Activated CD4-positive, CD25-positive, alpha-beta regulatory T cell treated with anti-CD3 and anti-CD28 coated beads, Interleukin-2, amount 50 U/mL, for 24 hours (primary cell): Measurements from ENCODE around the gene SLC5A7.

ENCODE experiments used
- ATAC-seq, 2 donors: fragments of 150-1000 bp; cut with Tn5 transposase; one replicate each; pipeline ENCODE4 v1.10.0; 2021; ENCODE audit warnings: mild to moderate bottlenecking in 1 of 2, moderate library complexity in 1 of 2

SLC5A7 gene

DNA sequence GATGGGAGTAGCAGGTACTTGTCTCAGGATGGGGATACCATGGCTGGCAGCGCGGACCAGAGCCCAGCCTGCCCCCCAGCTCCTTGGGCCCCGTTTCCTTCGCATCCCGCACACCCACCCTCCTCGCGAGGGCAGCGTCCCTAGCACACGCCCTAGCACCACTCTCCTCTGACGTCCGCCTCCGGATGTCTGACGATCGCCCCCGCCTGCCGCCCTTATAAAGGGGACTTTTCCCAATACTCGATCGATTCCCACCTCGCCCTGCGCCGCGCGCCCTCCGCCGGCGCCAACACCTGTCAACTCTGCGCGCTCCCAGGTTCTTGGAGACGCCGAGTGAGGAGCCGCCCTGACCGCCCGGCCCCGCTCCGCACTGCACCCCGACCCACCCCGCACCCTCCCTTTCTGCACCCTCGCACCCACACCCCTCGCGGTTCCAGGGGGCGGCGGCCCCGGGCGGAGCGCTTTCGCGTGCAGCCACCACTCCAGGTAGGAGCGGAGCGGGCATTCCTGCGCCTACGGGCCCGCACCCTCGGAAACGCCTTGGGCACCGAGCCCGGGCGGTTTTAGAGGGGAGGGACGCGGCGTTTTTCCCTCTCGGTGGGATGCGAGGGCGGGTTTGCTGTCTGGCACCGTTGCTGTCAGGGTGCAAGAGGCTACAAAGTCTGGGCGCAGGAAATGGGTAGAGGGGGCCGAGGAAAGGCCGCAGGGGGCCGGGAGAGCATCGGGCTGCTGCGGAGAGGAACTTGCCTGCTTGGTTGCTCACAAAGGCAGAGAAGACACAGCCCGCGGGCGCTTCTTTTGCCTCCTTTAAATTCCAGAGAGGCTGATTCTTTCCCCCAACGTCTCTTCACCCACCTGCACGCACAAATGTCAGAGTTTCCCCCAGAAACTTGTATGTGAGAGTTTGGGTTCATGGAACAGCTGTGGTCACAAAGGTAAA is at the start of gene SLC5A7:
TSS of gene SLC5A7 (plus strand) at position 247 of the 940 bp plus-strand sequence. CDS start 1,632 bp downstream, outside the sequence.
- no peak for ATAC-seq

GRCh38 chr2:107961395-107961794 is 24.9 kb upstream of the SLC5A7 start:
- no peak for ATAC-seq

DNA sequence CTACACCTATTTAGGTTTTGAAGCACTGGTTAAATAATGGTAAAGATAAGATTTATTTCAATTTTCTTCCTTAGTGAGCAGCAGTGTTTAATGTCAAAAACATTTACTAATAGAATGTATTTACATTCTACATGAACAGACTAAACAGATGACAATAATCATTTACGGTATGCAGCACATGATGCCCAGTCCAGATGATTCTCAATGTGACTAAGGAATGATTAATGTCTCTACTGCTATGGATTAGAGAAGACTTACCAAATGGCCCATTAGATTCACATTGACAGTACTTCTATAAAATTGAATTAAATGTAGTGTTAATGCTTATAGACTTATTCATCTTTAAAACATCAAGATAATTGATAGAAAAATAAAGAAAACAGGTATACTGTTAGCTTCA is 22.1 kb upstream of the SLC5A7 start:
- no peak for ATAC-seq

DNA sequence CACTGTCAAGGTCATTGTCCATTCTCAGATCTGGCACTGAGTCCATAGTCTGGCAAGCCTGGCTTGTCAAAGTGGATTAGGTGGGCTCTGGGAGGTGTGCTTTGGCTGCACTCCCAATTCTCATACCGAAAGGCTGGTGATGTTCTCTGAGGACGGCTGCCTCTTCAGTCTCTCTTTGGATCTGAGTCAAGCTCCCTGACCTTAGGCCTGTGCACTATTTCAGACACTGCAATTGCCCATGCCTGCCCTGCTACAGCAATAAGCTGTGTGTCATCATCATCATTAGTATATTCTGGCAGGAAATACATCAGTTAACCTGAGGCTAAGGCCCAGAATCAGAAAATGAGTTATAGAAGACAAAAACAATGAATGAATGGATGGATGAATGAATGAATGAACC is 1.6 kb upstream of the SLC5A7 start:
- no peak for ATAC-seq

DNA sequence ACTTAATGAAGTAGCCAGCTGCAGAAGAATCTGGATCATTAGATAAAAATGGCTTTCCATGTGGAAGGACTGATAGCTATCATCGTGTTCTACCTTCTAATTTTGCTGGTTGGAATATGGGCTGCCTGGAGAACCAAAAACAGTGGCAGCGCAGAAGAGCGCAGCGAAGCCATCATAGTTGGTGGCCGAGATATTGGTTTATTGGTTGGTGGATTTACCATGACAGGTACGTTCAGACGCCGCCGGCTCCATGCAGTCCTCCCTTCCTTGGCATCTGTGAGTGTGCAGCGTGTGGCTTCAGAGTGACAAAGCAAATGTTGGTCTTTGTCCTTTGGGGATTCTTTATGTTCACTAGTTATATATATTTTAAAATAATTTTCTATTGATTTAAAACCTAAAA is 1.8 kb downstream of the SLC5A7 start:
- ATAC-seq: no peak

GRCh38 chr2:107989445-107989844 is 3.1 kb downstream of the SLC5A7 start:
- no peak for ATAC-seq

GRCh38 chr2:107990718-107991117 is 4.4 kb downstream of the SLC5A7 start:
- ATAC-seq: no peak

DNA sequence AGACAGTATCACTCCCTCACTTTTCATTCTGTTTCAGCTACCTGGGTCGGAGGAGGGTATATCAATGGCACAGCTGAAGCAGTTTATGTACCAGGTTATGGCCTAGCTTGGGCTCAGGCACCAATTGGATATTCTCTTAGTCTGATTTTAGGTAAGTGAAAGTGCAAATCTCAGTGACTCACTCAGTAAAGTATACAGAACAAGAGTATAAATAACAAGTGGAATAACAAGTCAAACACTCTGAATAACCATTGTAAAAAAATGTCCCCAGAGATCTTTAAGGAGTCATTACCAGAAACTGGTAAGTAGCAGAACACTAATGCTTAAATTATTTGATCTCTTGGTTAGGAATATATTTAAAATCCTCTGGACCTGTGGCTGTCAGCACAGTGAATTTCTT is 5.7 kb downstream of the SLC5A7 start:
- no peak for ATAC-seq

GRCh38 chr2:107999158-107999557 is 12.8 kb downstream of the SLC5A7 start:
- ATAC-seq: no peak

- no peak for ATAC-seq
Observed at GRCh38 chr2:108010912-108011591, 24.7 kb downstream of the SLC5A7 start.

GRCh38 chr2:108013305-108013704 is 27.0 kb downstream of the SLC5A7 start:
- ATAC-seq: no peak

DNA sequence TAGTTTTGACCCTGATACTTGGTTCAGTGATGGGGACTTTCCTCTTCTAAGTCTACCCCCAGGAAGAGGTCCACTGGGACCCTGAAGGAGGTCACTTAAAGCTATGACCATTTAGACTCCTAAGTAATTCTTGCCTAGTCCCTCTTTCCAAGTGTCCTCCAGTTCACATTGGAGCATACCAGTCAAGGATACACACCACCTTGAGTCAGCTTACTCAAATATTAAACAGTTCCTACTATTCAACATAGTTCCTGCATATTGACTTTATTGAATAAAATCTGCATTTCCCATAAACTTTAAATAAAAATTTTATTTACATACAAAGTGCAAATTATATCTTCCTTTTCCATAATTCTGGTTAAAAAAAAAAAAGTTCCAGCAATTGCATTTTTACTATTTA is 36.3 kb downstream of the SLC5A7 start:
- ATAC-seq: no peak

GRCh38 chr2:108023776-108024175 is 37.5 kb downstream of the SLC5A7 start:
- ATAC-seq: no peak

DNA sequence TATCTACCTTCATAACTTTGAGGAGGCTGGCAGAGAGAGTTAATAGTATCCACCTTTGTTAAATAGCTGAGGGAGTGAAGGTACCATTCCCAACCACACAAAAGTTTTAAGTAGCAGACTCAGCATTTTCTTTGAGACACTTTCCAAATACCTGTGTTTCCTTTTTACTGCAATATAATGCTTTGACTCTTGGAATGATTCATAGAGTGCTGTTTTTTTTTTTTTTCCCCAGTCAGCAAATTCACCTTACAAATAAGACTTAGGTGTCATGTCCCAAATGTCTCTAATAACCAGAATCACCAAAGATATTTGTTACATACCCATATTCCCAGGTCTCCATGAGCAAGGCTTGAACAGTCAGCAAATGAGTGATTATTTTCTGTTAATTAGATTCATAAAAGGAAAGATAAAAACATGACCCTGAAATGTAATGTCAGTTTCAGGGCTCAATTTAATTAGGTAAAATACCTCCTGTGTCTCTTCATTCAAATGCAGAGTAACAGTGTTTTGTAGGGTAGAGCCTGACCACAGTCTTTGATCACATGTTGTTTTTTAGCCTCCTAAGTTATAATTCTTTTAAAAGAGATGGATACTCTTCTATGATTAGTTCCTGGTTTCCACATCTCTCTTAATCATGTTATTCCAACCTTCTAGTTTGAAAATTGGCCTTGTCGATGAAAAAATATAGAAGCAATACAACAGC is 39.9 kb downstream of the SLC5A7 start:
- no peak for ATAC-seq

- ATAC-seq: no peak
Observed at GRCh38 chr2:108029496-108029895, 43.2 kb downstream of the SLC5A7 start.

DNA sequence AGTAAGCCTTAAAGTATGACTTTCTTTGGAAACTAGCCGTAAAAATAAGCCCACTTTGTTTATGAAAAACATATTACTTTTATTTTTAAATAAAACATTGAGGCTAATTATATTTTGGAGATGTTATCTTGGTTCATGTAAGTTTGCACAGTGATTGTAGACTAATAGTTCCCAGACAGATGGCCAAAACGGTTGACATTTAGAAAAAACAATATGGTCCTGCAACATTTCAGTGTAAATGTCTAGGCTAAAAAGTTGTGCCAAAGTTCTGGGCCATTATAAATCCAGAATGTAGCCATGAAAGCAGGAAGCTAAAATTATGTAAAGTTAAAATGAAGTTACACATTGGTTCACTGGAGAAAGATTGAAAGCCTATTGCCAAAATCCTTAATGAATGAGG is 43.6 kb downstream of the SLC5A7 start:
- no peak for ATAC-seq

GRCh38 chr2:108031471-108031941 is 45.2 kb downstream of the SLC5A7 start:
- no peak for ATAC-seq

- ATAC-seq: no peak
Observed at GRCh38 chr2:108034843-108035242, 48.5 kb downstream of the SLC5A7 start.

- ATAC-seq: no peak
Observed at GRCh38 chr2:108048752-108049151, 62.4 kb downstream of the SLC5A7 start.

DNA sequence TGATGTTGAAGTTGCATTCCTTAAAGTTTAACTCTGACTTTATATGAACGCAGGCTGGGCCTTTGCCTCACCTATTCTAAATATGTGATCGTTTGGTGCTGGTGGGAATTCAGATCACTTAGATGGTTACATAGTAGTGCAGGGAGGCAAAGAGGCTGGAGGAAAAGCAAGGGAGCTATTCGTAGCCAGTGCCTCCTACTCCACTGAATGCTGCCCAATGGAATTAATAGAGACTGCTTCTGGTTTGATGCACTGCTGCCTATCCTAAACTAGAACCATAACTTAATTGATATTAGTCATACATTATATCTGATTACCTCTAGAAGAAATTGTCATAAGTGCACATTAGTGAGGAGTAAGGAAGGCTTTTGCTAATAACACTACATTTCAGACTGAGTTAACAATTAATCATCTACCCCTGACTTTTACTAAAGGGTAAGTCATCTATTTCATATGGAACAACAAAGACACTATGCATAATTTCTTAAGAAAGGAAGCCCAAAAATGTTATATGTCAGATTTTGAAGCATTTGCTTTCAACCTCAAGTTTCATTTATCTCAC is 72.3 kb downstream of the SLC5A7 start:
- ATAC-seq: no peak

DNA sequence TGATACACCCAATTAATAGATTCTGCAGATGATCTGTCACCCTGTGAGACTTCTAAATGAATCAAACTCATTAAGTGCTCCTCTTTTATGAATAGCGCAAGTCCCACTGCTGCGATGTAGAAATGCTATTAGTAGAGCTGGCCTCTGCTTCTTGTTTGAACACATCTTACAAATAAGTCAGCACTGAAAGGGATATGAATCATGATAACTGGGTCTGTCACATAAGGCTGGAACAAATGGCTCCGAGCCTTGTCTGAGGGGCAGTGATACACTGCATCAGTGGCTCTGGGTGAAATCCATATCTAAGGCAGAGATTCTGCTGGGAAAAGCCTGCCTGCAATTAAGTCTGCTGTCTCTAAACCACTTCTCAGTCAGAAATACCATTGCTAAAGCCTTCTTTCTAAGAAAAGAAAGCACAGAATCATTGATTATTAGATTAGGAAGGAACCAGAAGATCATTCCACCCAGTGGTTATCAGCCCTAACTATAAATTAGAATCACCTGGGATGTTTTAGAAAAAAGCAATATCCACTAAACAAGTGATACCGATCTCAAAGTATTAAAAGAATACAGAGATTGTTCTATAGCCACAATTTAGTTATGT is 75.2 kb downstream of the SLC5A7 start:
- no peak for ATAC-seq
